GM21360 (cell line): ENCODE measurements around the gene LRP3.

Experiments
- ATAC-seq: cut with Tn5 transposase; IDR thresholded peaks from one replicate; pipeline ENCODE4 v1.9.1; 2021; ENCODE audit warnings: mild to moderate bottlenecking, moderate library complexity; ENCODE audit not compliant: unreplicated experiment

Gene LRP3

DNA sequence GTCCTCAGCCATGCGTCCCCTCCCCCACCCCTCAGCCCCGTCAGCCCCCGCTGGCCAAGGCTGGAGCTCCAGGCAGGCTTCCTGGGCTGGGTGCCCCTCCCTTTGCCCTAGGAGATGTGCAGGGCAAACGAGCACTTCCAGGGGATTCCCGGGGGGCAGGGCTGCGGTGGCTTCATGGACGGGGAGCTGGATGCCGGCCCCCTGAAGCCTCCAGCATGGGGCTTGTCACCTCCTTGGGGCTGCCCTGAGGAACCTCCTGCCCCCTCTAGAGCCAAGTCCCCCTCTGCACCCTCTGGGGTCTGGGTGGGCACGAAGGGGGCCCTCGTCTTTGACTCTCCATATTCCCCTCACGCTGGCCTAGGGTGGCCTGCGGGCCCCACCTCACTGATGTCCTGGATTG is 56.9 kb downstream of the LRP3 start:
- no peak for ATAC-seq

DNA sequence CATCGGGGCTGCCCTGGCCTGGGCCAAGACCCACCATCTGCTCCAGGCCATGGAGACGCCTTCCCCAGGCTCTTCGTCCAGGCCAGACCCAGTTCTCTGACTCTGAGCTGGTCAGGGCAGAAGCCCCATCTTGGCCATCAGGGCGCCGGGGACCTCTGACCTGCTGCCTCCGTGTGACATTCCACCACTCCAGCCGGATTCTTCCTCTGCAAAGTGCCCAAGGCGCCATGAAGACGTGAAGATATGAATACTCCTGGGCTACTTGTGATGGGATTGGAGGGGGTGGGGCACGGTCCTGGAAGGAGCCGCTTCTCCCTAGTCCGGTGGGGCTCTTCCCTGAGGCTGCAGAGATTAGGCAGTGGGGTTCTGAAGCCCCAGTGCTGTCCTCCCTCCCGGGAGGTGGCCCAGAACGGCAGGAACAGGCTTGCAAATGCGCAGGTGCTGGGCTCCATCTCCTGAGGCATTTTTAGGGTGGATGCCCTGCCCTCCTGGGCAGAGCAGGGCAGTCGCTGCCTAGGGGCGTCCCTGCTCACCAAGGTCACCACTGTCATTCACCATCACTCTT is 57.5 kb downstream of the LRP3 start:
- ATAC-seq, result no peak

DNA sequence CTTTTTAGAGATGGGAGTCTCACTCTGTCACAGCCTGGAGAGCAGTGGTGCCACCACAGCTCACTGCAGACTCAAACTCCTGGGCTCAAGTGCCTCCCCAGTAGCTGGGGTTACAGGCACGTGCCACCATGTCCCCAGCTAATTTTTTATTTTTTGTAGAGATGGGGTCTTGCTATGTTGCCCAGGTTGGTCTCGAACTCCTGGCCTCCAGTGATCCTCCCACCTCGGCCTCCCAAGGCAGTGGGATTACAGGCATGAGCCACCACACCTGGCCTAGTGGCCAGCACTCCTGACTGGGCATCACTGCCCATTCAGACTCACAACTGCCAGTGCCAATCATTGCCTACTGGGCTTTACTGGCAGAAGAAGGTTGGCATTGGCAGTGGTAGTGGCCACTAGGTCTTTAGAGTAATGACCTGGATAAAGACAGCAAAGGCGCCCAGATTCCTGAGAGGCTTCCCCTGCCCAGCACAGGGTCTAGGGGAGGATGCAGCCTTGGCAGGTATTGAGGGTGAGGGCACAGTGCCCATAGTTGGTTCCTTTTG is 58.4 kb downstream of the LRP3 start:
- no peak for ATAC-seq

DNA sequence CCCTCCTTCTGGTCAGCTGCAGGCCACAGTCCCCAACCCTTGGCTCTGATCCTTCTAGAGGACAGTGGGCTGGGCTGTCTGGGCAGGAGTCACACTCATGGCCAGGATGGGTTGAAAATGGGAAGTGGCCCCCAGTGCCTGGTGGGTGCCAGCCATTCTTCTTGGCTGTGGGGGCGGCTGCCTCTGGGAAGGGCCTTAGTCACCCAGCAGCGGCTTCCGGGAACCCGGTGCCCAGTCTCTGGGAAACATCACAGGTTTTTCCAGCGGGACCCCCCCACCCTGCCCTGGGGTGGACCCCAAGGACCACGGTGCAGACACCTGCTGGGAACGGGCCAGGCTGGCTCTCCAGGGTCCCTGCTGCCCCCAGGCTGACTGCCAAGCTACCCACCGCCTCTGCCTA is 58.8 kb downstream of the LRP3 start:
- ATAC-seq, result no peak

DNA sequence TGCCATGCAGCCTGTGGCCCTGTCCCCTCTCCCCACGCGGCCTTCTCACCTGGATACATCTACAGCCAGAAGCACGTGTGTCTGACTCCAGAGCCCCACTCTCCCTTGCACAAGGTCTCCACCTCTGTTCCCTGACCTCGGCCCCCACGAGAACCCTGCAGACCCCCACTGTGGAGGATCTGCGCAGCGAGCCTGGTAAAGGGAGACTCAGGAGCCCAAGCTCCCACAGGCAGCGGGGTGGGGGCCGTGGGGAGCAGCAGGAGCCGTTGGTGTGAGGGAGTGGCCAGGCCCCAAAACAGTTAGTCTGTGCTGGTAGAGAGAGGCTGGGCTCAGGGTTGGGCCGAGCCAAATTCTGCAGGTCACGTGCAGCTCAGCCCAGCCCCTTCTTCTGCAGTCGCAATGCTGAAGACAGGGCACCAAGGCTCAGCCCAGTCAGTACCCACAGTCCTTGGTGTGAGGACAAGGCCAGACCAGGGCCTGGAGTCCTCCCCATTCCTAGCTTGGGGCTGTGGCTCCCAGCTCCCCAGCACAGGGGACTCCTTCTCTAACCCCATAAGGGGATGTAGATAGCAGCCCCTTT is 60.2 kb downstream of the LRP3 start:
- ATAC-seq, result no peak

DNA sequence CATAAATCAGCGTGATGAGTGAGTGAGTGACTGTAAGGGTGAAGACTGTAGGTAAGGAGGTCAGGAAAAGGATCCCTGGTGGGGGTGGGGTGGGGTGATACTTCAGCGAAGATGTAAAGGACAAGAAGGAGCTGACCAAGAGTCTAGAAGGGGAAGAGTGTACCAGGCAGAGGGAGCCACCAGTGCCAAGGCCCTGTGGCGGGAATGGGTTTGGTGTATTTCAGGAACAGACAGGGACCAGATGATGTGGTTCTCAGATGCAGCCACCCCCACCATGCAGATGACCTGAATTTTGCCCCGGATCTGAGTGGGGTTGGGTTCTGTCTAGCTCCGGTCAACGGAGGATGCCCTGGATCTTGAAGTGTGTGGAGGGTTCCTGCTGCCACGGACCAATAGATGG is 61.7 kb downstream of the LRP3 start:
- no peak for ATAC-seq

DNA sequence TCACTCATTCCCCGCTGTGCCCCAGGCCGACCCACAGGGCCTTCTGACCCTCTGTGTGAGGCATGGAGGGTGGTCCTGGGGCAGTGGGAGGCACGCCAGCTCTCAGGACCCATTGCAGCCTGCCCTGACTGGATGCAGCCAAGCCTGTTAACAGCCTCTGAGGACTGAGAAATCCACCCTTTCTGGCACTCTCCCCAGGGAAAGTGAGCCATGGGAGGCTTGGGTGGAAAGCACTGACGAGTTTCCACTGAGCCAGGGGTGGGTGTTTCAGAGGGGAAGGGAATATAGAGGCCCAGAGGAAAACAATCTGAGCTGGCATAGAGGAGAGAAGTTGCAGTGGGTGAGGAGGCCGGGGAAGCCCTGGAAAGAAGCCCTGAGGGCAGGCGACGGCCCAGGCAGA is 62.1 kb downstream of the LRP3 start:
- no peak for ATAC-seq

DNA sequence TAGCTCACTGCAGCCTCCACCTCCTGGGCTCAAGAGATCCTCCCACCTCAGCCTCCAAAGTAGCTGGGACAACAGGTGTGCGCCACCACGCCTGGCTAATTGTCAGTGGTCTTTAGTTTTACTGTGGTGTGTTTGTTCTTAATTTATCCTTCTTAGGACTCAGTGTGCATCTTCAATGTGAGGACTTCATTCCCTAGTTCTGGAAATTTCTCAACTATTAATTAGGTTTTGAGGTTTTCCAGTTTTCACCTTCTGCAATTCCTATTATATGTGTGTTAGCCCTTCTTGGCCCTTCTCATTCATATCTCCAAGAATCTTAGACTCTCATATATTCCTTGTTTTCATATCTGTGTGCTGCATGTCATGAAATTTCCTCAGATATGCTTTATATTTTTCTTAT is 63.7 kb downstream of the LRP3 start:
- ATAC-seq, result no peak
